CD4-positive, CD25-positive, alpha-beta regulatory T cell (primary cell): ENCODE results near the gene ASTN2. TPM values are rescaled to one million over a fixed set of nuclear protein-coding genes. Genes with fewer than 3 reads are reported as not detected.

Source experiments
- ATAC-seq, 2 donors: fragments of 150-1000 bp; cut with Tn5 transposase; one replicate each; pipeline ENCODE4 v1.10.0; 2021; ENCODE audit warnings: low read depth in 2 of 2, moderate number of reproducible peaks in 2 of 2, moderate library complexity in 1 of 2
- DNase-seq, 3 donors: peaks; one replicate each; pipeline versions ENCODE4 v3.0.0 to v3.0.0-alpha.2; 2012 to 2022; ENCODE audit warnings: mixed read lengths in 1 of 3
- H3K27ac ChIP-seq: one replicate; pipeline ENCODE4 v1.7.0; 2013; ENCODE audit warnings: mild to moderate bottlenecking, low read length; ENCODE audit not compliant: insufficient read depth, poor library complexity, severe bottlenecking
- H3K27me3 ChIP-seq: one replicate; pipeline ENCODE4 v1.7.0; 2013; ENCODE audit warnings: low read length; ENCODE audit not compliant: control insufficient read depth, insufficient read depth
- H3K36me3 ChIP-seq: one replicate; pipeline ENCODE4 v1.7.0; 2013; ENCODE audit warnings: mild to moderate bottlenecking, low read length, moderate library complexity; ENCODE audit not compliant: control insufficient read depth, insufficient read depth
- H3K4me1 ChIP-seq: 2 replicates; pipeline ENCODE4 v1.7.0; 2013; ENCODE audit warnings: mild to moderate bottlenecking, low read length; ENCODE audit not compliant: insufficient read depth, control insufficient read depth, poor library complexity, severe bottlenecking
- H3K4me3 ChIP-seq: one replicate; pipeline ENCODE4 v1.7.0; 2013; ENCODE audit warnings: low read depth, mild to moderate bottlenecking, low read length, moderate library complexity
- H3K9me3 ChIP-seq, 2 experiments: 1 replicate in 1 of 2; 2 replicates in 1 of 2; pipeline ENCODE4 v1.7.0; 2013; ENCODE audit warnings: low read length in 2 of 2, mild to moderate bottlenecking in 1 of 2, moderate library complexity in 1 of 2; ENCODE audit not compliant: control insufficient read depth in 2 of 2
- H3K27ac Mint-ChIP-seq, 3 donors: one replicate each; pipeline ENCODE4 v1.8.0; 2020 to 2022; ENCODE audit warnings: mild to moderate bottlenecking in 3 of 3, mixed read lengths in 3 of 3, moderate library complexity in 2 of 3
- H3K27me3 Mint-ChIP-seq: one replicate; pipeline ENCODE4 v1.8.0; 2022; ENCODE audit warnings: mild to moderate bottlenecking, mixed read lengths
- H3K36me3 Mint-ChIP-seq: one replicate; pipeline ENCODE4 v1.8.0; 2020; ENCODE audit warnings: mixed read lengths
- H3K4me1 Mint-ChIP-seq, 4 donors: one replicate each; pipeline ENCODE4 v1.8.0; 2020 to 2022; ENCODE audit warnings: mixed read lengths in 4 of 4, mild to moderate bottlenecking in 1 of 4
- H3K4me3 Mint-ChIP-seq, 4 donors: one replicate each; pipeline ENCODE4 v1.8.0; 2020 to 2022; ENCODE audit warnings: mild to moderate bottlenecking in 4 of 4, mixed read lengths in 4 of 4, moderate library complexity in 3 of 4
- H3K9me3 Mint-ChIP-seq, 7 donors: one replicate each; pipeline ENCODE4 v1.8.0; 2020 to 2022; ENCODE audit warnings: mixed read lengths in 7 of 7, mild to moderate bottlenecking in 3 of 7, moderate library complexity in 2 of 7
- polyA plus RNA-seq, 4 donors: library from polyadenylated mRNA; unstranded; fragments of 300-500 nt; fragmentation: Illumina TruSeq; gene quantifications; one replicate each; pipeline ENCODE4 v1.2.3, GENCODE V29; 2021
- total RNA-seq: library from RNA; stranded (reverse); gene quantifications from one replicate; pipeline ENCODE4 v1.2.3, GENCODE V29; 2022

ASTN2 gene
- total and polyA plus RNA-seq, 5 donors from 2014 or later, result 5.0 to 9.9 (median 7.4) TPM

DNA sequence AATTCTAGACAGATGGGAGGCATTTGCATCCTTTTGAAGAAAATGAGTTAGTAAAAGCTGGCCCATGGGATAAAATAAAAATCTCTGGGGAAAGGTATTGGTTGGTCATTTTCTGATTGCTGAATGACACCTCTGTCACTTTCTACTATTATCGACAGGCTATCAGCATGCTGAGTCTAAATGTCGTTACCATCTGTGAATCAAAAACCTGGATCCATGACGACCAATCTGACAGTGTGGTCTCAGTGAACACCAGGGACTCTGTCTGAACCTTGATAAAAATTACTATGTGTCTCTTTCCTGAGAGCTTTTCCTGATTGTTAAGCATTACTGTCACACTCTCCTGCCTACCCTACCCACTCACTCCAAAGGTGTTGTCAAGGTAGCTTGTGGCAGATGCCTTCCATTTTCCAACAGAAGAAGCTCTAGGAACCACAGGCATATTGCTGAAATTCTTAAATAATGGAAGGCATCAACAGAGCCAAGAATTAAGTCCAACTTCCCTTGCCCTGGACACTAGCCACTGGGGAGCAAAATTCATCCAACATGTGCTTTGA is 12.6 kb upstream of the ASTN2 start:
- ATAC-seq (no peak), DNase-seq (no peak)
- no peaks in the 10 kb centered on the region for H3K27me3 ChIP-seq
- Mint-ChIP-seq H3K4me3 (no peak overlapping the region), H3K27ac (no peak overlapping the region), H3K9me3 (peaks cover 0 to 5% (median 2%) of the 10 kb centered on the region in 7 donors), H3K27me3 (no peaks in the 10 kb centered on the region), H3K4me1 (no peaks in the 10 kb centered on the region), H3K36me3 (no peaks in the 10 kb centered on the region)
- H3K4me1 ChIP-seq, result no peaks in the 10 kb centered on the region
- no peaks in the 10 kb centered on the region for H3K9me3 ChIP-seq
- H3K36me3 ChIP-seq, result no peaks in the 10 kb centered on the region
- no peak overlapping the region for H3K27ac ChIP-seq
- no peak overlapping the region for H3K4me3 ChIP-seq

DNA sequence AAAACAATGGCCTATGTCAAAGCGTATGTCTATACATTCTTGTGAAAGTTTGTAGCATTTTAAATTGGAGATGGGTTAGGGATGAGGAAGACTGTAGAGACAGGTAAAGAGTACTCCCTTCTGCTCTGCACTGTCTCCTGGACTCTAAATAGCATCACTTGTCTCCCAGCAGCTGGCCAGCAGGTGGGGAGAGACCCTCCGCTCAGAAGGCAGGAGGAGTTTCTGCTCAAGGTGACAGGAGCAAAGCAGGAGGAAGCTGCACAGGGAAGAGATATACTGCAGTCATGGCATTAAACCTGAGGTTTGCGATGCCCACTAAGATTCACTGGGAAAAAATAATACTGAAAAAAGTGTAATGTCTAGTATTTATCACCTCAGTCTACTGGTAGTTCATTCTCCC is 10.7 kb upstream of the ASTN2 start:
- Mint-ChIP-seq H3K4me1 (no peaks in the 10 kb centered on the region), H3K27me3 (no peaks in the 10 kb centered on the region), H3K36me3 (no peaks in the 10 kb centered on the region), H3K27ac (peak overlapping the region in 1 of 3 donors; percentile 8), H3K4me3 (no peak overlapping the region), H3K9me3 (peaks cover 0 to 5% (median 2%) of the 10 kb centered on the region in 7 donors)
- no peak overlapping the region for H3K27ac ChIP-seq
- no peaks in the 10 kb centered on the region for H3K27me3 ChIP-seq
- no peak for ATAC-seq
- no peaks in the 10 kb centered on the region for H3K4me1 ChIP-seq
- no peaks in the 10 kb centered on the region for H3K36me3 ChIP-seq
- DNase-seq, result no peak
- no peak overlapping the region for H3K4me3 ChIP-seq
- no peaks in the 10 kb centered on the region for H3K9me3 ChIP-seq

DNA sequence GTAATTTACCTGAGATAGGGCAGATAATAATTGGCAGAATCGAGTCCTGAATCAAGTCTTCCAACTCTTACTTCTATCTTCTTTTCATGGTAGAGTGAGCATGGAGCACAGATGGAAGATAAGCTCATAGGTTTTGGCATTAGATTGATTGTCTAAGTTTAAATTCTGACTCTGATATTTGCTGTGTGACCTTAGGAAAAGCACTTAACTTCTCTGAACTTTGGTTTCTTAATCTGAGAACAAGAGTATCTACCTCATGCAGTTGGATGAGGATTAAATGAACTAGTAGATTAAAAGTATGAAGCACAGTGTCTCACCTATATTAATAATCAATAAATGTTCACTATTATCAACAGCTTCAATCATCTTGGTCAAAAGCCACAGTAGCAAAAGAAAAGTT is 9.4 kb upstream of the ASTN2 start:
- Histone ChIP-seq H3K9me3 (no peaks in the 10 kb centered on the region), H3K36me3 (no peaks in the 10 kb centered on the region), H3K4me1 (no peaks in the 10 kb centered on the region), H3K27me3 (no peaks in the 10 kb centered on the region), H3K27ac (no peak overlapping the region), H3K4me3 (no peak overlapping the region)
- DNase-seq, result no peak
- Mint-ChIP-seq H3K4me1 (no peaks in the 10 kb centered on the region), H3K4me3 (no peak overlapping the region), H3K9me3 (peaks cover 0 to 5% (median 0%) of the 10 kb centered on the region in 7 donors), H3K36me3 (no peaks in the 10 kb centered on the region), H3K27ac (no peak overlapping the region), H3K27me3 (no peaks in the 10 kb centered on the region)
- no peak for ATAC-seq

DNA sequence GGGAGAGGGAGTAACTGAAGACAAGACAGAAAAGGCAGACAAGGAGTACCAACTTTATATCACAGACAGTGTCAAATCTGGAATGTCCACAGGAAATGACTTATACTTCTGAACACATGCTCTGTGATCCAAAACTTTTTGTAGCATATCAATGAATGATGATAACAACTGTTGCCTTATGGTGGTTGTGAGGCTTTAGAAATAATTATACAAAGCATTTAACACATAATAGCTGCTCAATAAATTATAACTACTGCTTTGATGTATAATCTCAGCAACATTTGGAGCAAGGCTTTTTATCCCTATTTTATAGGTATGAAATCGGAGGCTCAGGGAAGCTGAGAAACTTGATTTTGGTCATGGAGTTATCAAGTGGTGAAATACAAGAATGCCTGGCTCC is 3.3 kb upstream of the ASTN2 start:
- H3K4me3 Mint-ChIP-seq, result no peak overlapping the region

DNA sequence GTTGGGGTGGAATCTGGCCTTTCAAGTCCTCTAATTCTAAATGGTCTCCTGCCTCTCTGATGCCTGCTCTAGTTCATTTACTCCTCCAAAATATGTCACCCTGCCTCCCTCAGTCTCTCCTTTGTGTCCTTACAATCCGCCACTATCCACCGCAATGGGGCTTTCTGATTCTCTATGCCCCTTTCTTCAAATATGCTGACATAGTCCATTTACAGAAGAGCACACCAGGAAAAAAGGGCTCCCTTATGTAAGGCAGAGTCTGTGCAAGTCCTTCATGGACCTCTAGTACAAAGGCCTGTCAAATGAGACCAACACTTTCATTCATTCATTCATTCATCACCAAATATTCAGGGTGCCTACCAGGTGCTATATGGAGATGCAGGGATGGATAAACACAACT is 2.0 kb upstream of the ASTN2 start:
- Histone ChIP-seq H3K4me1 (no peaks in the 10 kb centered on the region), H3K27me3 (peaks cover 4% of the 10 kb centered on the region), H3K9me3 (no peaks in the 10 kb centered on the region), H3K36me3 (no peaks in the 10 kb centered on the region), H3K4me3 (no peak overlapping the region), H3K27ac (no peak overlapping the region)
- Mint-ChIP-seq H3K27ac (no peak overlapping the region), H3K9me3 (peaks cover 0 to 2% (median 0%) of the 10 kb centered on the region in 7 donors), H3K27me3 (peaks cover 8% of the 10 kb centered on the region), H3K4me3 (no peak overlapping the region), H3K4me1 (peaks cover 0 to 3% (median 0%) of the 10 kb centered on the region in 4 donors), H3K36me3 (no peaks in the 10 kb centered on the region)
- ATAC-seq (no peak), DNase-seq (no peak)

More for the DNA sequence above, 3.3 kb upstream of the ASTN2 start:
- Histone ChIP-seq H3K4me3 (no peak overlapping the region), H3K36me3 (no peaks in the 10 kb centered on the region), H3K27me3 (peaks cover 4% of the 10 kb centered on the region), H3K27ac (no peak overlapping the region), H3K9me3 (no peaks in the 10 kb centered on the region), H3K4me1 (no peaks in the 10 kb centered on the region)
- H3K4me1 Mint-ChIP-seq, result peaks cover 0 to 3% (median 0%) of the 10 kb centered on the region in 4 donors
- peaks cover 4% of the 10 kb centered on the region for H3K27me3 Mint-ChIP-seq
- no peak for ATAC-seq
- peaks cover 0 to 2% (median 0%) of the 10 kb centered on the region in 7 donors for H3K9me3 Mint-ChIP-seq
- no peak overlapping the region for H3K27ac Mint-ChIP-seq
- no peak for DNase-seq
- no peaks in the 10 kb centered on the region for H3K36me3 Mint-ChIP-seq

GRCh38 chr9:117415358-117415914 is 579 bp upstream of the ASTN2 start:
- H3K27ac Mint-ChIP-seq, result no peak overlapping the region
- Histone ChIP-seq H3K27me3 (peaks cover 4% of the 10 kb centered on the region), H3K36me3 (no peaks in the 10 kb centered on the region), H3K27ac (no peak overlapping the region), H3K9me3 (no peaks in the 10 kb centered on the region), H3K4me1 (no peaks in the 10 kb centered on the region), H3K4me3 (no peak overlapping the region)
- H3K4me3 Mint-ChIP-seq, result no peak overlapping the region
- H3K36me3 Mint-ChIP-seq, result no peaks in the 10 kb centered on the region
- peaks cover 0 to 3% (median 0%) of the 10 kb centered on the region in 7 donors for H3K9me3 Mint-ChIP-seq
- DNase-seq, result no peak
- ATAC-seq, result no peak
- H3K27me3 Mint-ChIP-seq, result peaks cover 21% of the 10 kb centered on the region
- peaks cover 0 to 3% (median under 1%) of the 10 kb centered on the region in 4 donors for H3K4me1 Mint-ChIP-seq

DNA sequence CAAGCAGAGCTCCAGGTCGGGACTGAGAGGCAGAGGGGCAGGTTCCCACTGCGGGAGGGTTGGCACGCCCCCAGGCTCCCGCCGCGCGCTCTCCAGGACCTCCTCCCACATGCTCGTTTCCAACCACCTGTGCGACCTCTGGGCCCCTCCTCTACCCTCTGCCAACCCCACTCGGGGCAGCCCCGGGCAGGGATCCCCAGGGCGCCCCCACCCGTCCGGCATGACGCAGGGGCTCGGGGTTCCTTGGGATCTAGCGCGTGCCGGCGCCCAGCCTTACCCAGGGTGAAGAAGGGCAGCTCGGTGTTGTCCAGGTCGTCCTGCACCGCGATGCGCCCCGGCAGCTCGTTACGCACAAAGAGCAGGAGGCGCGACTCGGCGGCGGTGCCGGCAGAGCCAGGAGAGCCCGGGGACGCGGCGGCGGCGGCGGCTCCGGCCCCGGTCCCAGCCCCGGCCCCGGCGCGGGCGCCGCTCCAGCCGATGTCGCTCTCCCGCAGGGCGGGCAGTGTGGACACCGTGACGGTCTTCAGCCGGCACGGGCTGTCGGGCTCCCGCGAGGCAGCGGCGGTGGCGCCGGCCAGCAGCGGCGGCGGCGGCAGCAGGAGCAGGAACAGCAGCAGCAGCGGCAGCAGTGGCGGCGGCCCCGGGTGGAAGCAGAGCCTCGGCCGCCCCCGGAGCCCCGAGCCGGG is 494 bp downstream of the ASTN2 start:
- Histone ChIP-seq H3K36me3 (no peaks in the 10 kb centered on the region), H3K4me1 (no peaks in the 10 kb centered on the region), H3K27me3 (peaks cover 4% of the 10 kb centered on the region), H3K4me3 (no peak overlapping the region), H3K9me3 (no peaks in the 10 kb centered on the region), H3K27ac (no peak overlapping the region)
- peaks cover 24% of the 10 kb centered on the region for H3K27me3 Mint-ChIP-seq
- H3K4me1 Mint-ChIP-seq, result peaks cover 0 to 4% (median 2%) of the 10 kb centered on the region in 4 donors
- DNase-seq (no peak), ATAC-seq (no peak)
- no peaks in the 10 kb centered on the region for H3K36me3 Mint-ChIP-seq
- H3K4me3 Mint-ChIP-seq, result peak overlapping the region in 1 of 4 donors; percentile 60
- peaks cover 0 to 3% (median 0%) of the 10 kb centered on the region in 7 donors for H3K9me3 Mint-ChIP-seq
- H3K27ac Mint-ChIP-seq, result no peak overlapping the region
